ENCODE measurements around the gene GPRC5A. TPM values are rescaled to one million over a fixed set of nuclear protein-coding genes. Genes with fewer than 3 reads are reported as not detected.

The GPRC5A gene
- total RNA-seq, 1 experiment from 2014 or later: 742 TPM

- TF ChIP-seq CTCF (IDR thresholded peaks at IDR 0.05; ENCODE audit: unreplicated experiment): no peak
- Mint-ChIP-seq H3K36me3 (ENCODE audit: insufficient read depth, unreplicated experiment) (peaks cover 92% of the 10 kb centered on the region), H3K4me3 (ENCODE audit: low read depth, unreplicated experiment) (no peak overlapping the region), H3K9me3 (ENCODE audit: low read depth, unreplicated experiment) (no peaks in the 10 kb centered on the region), H3K27me3 (ENCODE audit: unreplicated experiment) (no peaks in the 10 kb centered on the region), H3K27ac (ENCODE audit: unreplicated experiment) (peak overlapping the region; percentile 77), H3K4me1 (ENCODE audit: low read depth, unreplicated experiment) (peaks cover 30% of the 10 kb centered on the region)
- CTCF ChIA-PET: interaction anchor here (0.6 kb wide), 1 partner anchor 29 kb away, joined by 5 read pairs; no protein-coding TSS in a partner anchor
- intact Hi-C loops (cut with micrococcal nuclease; ENCODE audit: unreplicated experiment): no loop called here
- DNase-seq: no peak
- BruUV-seq (replicated peaks): no TSS peak
Measured at GRCh38 chr12:12924169-12924568, 32.8 kb downstream of the GPRC5A start.

GRCh38 chr12:12925388-12925787 lies 34.0 kb downstream of the GPRC5A start:
- BruUV-seq (replicated peaks): no TSS peak
- H3K9me3 Mint-ChIP-seq (ENCODE audit: low read depth, unreplicated experiment): no peaks in the 10 kb centered on the region
- H3K27ac Mint-ChIP-seq (ENCODE audit: unreplicated experiment): peak overlapping the region; percentile 58
- no peaks in the 10 kb centered on the region for H3K27me3 Mint-ChIP-seq (ENCODE audit: unreplicated experiment)
- no peak overlapping the region for H3K4me3 Mint-ChIP-seq (ENCODE audit: low read depth, unreplicated experiment)
- no peak for TF ChIP-seq CTCF (IDR thresholded peaks at IDR 0.05; ENCODE audit: unreplicated experiment)
- CTCF ChIA-PET: no interaction called here
- DNase-seq: no peak
- intact Hi-C loops (cut with micrococcal nuclease; ENCODE audit: unreplicated experiment): loop anchor here (5.0 kb wide), 1 partner anchor 282 kb away; no protein-coding TSS in a partner anchor
- peaks cover 30% of the 10 kb centered on the region for H3K4me1 Mint-ChIP-seq (ENCODE audit: low read depth, unreplicated experiment)
- H3K36me3 Mint-ChIP-seq (ENCODE audit: insufficient read depth, unreplicated experiment): peaks cover 92% of the 10 kb centered on the region

GRCh38 chr12:12926571-12927071 lies 35.3 kb downstream of the GPRC5A start:
- H3K9me3 Mint-ChIP-seq (ENCODE audit: low read depth, unreplicated experiment): no peaks in the 10 kb centered on the region
- peak overlapping the region; percentile 68 for H3K4me3 Mint-ChIP-seq (ENCODE audit: low read depth, unreplicated experiment)
- H3K27me3 Mint-ChIP-seq (ENCODE audit: unreplicated experiment): no peaks in the 10 kb centered on the region
- intact Hi-C loops (cut with micrococcal nuclease; ENCODE audit: unreplicated experiment): loop anchor here (5.0 kb wide), 1 partner anchor 281 kb away; no protein-coding TSS in a partner anchor
- TF ChIP-seq CTCF (IDR thresholded peaks at IDR 0.05; ENCODE audit: unreplicated experiment): no peak
- H3K4me1 Mint-ChIP-seq (ENCODE audit: low read depth, unreplicated experiment): peaks cover 30% of the 10 kb centered on the region
- BruUV-seq (replicated peaks): no TSS peak
- CTCF ChIA-PET: interaction anchor here (0.8 to 1.3 kb wide), 2 partner anchors 49 to 135 kb away, joined by 3 to 5 read pairs; no protein-coding TSS in a partner anchor
- H3K36me3 Mint-ChIP-seq (ENCODE audit: insufficient read depth, unreplicated experiment): peaks cover 85% of the 10 kb centered on the region
- peak overlapping the region; percentile 87 for H3K27ac Mint-ChIP-seq (ENCODE audit: unreplicated experiment)
- DNase-seq: no peak

GRCh38 chr12:12927211-12928079 lies 36.1 kb downstream of the GPRC5A start:
- Mint-ChIP-seq H3K27me3 (ENCODE audit: unreplicated experiment) (no peaks in the 10 kb centered on the region), H3K27ac (ENCODE audit: unreplicated experiment) (peak overlapping the region; percentile 87), H3K36me3 (ENCODE audit: insufficient read depth, unreplicated experiment) (peaks cover 77% of the 10 kb centered on the region), H3K4me1 (ENCODE audit: low read depth, unreplicated experiment) (peaks cover 30% of the 10 kb centered on the region), H3K9me3 (ENCODE audit: low read depth, unreplicated experiment) (no peaks in the 10 kb centered on the region), H3K4me3 (ENCODE audit: low read depth, unreplicated experiment) (peak overlapping the region; percentile 68)
- intact Hi-C loops (cut with micrococcal nuclease; ENCODE audit: unreplicated experiment): loop anchor here (5.0 kb wide), 1 partner anchor 280 kb away; no protein-coding TSS in a partner anchor
- peak; percentile 93 for DNase-seq
- CTCF ChIA-PET: interaction anchor here (1.3 kb wide), 1 partner anchor 48 kb away, joined by 5 read pairs; no protein-coding TSS in a partner anchor
- TF ChIP-seq CTCF (IDR thresholded peaks at IDR 0.05; ENCODE audit: unreplicated experiment): no peak
- BruUV-seq (replicated peaks): no TSS peak
